HG03108 (cell line): ENCODE results near the gene UNKL.
"Not testable (repeated sequence)": the region's sequence is repeated elsewhere in the genome, so short reads cannot be mapped to it uniquely, and the experiment has no call there.

ENCODE experiments used
- ATAC-seq: cut with Tn5 transposase; IDR thresholded peaks from one replicate; pipeline ENCODE4 v1.9.1; 2021; ENCODE audit warnings: moderate library complexity; ENCODE audit not compliant: unreplicated experiment

UNKL gene

DNA sequence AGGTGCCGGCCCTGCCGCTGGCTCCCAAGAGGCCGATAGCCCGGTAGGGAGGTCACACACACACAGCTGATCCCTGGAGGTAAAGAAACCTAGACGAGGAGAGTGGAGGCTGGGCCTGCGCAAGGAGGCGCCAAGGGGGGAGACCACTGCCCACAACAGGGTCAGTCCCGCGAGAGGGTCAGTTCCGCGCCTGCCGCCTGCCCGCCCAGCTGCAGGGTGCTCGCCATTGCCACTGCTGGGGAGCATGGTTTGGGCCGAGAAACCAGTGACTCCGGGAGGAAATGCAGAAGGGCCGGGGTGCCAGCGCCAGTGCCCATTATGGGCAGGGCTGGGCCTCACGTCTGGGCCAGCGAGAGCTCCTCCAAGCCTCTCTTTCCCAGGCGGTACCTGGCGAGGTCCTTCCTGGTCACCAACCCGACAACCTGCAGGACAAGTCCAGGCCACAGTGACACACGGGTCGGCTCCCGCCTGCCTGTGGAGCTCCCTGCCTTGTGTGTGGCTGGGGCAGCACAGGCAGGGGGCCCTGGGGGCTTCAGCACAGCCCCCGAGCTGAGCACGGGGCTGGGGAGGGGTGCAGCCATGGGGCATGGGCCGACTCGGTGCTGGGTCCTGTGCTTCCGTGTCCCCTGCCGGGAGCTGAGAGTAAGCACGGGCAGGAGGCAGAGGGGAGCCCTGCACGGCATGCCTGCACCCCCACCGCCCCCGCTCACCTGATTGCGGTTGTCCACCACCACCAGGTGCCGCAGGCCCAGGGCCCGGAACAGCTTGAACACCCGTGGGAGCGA, 32.0 kb upstream of the UNKL start:
- ATAC-seq = no peak

DNA sequence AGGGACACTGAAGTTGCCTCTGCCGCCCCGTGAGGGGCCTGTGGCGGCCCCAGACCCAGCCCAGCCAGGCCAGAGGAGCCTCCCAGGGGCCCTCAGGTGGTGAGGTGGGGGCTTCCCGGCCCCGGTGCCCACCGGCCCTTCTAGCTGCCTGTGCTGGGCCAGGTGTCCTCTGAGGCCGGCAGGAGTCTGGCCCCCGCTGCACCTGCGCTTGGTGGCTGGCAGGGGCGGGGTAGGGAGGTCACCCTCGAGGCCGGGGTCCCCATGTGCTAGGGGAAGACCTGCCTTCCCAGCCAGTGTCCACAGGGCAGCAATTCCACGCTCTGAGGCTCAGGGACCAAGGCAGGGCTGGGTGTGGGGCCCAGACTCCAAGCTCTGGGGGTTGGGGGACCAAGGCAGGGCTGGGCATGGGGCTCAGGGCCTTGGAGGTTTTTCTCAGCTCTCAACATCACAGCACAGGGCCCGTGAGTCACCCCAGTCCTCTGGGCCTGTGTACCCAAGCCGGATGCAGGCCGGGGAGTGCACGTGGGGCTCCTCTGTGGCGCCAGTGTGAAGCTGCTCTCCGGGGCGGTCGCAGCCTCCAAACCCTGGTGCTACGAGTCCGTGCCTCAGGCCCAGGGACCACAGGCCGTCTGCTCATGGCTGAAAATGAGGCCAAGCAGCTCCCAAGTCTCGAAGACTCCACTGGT, 31.2 kb upstream of the UNKL start:
- no peak for ATAC-seq

GRCh38 chr16:1444730-1445517, 30.4 kb upstream of the UNKL start:
- no peak for ATAC-seq

DNA sequence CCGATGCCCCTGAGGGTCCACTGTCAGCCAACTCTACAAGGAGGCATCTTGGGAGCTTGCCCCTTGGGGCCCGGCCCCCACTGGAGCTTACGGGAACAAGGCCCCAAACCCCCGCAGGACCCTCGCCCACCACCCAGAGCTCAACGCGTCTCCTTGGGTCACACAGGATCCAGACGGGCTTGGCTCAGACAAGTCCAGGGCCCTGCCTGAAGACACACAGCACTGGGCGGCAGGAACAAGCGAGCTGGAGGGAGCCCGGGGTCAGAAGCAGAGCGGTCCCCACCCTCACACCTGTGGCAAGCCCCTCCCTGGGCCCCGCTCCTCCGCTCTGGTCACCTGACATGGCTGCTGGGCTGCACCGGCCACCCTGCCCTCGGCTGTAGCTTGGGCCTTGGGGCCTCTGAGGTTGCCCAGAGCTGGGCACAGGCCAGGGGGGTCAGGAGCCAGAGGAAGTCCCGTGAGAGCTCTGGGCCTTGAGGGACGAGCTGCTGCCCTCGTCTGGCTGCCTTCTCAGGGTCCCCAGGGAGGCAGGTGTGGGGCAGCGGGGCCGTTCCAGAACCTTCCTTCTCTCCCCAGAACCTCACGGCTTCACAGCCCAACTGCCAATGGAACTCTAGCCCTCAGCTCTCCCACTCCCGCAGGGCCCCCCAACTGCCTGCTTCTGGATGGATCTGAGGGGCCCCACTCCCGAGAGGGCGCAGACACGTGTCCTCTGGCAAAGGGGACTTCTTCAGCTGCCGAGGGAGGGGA, 29.7 kb upstream of the UNKL start, which contains the start of gene CCDC154:
Gene CCDC154, minus strand, starts transcription at position 577 of the 750 bp plus-strand sequence. Its CDS starts 234 bp downstream, at position 343.
- no peak for ATAC-seq

- no peak for ATAC-seq
Observed at GRCh38 chr16:1443403-1443973, 29.0 kb upstream of the UNKL start.

DNA sequence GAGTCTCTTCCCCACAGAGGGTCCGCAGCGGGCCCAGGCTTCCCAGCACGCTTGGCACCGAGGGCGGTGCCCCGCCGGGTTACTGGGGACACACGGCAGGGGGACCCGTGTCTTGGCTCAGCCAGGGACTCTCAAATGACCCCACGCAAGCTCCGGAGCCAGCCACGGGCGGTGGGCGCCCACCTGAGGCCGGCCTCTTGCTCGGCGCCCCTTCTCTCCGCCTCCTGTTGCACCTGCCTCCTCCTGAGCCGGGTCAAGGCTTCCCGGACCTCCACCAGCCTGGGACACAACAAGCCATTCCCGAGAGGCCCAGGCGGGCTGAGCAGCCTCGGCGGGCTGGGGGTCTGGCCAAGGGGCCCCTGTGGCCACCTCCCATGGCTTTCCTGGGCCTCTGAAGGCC, 28.2 kb upstream of the UNKL start:
- no peak for ATAC-seq

- ATAC-seq = no peak
Observed at GRCh38 chr16:1441391-1441829, 26.9 kb upstream of the UNKL start.

- ATAC-seq = not testable (repeated sequence)
Observed at GRCh38 chr16:1439699-1440074, 25.2 kb upstream of the UNKL start.

- no peak for ATAC-seq
Observed at GRCh38 chr16:1439058-1439698, 24.7 kb upstream of the UNKL start.

DNA sequence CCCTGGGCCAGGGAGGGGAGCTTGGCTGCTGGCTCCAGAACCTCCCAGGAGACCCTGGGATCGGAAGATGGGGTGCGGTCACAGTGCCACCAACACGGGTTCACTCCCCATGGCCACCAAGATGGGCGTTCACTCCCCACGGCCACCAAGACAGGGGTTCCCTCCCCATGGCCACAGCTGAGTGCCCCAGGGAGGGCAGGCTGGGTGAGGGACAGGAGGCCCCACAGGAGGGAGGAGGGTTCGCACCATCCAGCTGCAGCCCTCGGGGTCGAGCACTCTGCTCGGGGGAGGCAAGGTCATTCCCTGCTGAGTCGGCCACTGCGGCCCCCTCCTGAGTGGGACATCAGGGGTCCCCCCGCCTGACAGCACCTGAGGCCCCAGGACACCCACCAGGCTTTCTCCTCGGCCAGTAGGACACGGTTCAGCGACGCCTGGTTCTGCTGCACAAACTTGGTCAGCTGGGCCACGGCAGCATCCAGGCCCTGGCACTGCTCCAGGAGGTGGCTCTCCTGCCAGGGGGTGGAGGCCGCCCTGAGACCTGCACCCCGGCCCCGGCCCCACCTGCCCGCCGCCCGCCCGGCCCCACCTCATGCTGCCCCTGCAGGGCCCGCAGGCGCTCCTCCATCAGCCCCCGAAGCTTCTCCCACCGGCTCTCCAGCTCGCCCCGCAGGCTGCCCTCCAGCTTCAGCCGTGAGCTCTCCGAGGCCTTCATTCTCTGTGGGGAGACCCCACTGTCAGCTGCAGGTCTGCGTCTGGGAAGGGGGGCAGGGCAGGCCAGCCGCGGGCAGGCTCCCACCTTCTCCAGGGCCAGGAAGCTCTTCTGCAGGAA, 23.9 kb upstream of the UNKL start:
- ATAC-seq = no peak

- no peak for ATAC-seq
Observed at GRCh38 chr16:1437606-1438005, 23.1 kb upstream of the UNKL start.

- ATAC-seq = no peak
Observed at GRCh38 chr16:1436731-1437355, 22.3 kb upstream of the UNKL start.

- no peak for ATAC-seq
Observed at GRCh38 chr16:1435921-1436697, 21.6 kb upstream of the UNKL start.

- ATAC-seq = no peak
Observed at GRCh38 chr16:1434644-1435592, 20.4 kb upstream of the UNKL start.

GRCh38 chr16:1433756-1434155, 19.3 kb upstream of the UNKL start:
- no peak for ATAC-seq

GRCh38 chr16:1433263-1433560, 18.7 kb upstream of the UNKL start:
- ATAC-seq = no peak
